EL (cell line): Measurements from ENCODE around the gene SLC13A1.
"Not testable (repeated sequence)": the region's sequence is repeated elsewhere in the genome, so short reads cannot be mapped to it uniquely, and the experiment has no call there.

ENCODE experiments used
- DNase-seq: peaks from one replicate; pipeline ENCODE4 v3.0.0-alpha.2; 2016

The SLC13A1 gene, protein sequence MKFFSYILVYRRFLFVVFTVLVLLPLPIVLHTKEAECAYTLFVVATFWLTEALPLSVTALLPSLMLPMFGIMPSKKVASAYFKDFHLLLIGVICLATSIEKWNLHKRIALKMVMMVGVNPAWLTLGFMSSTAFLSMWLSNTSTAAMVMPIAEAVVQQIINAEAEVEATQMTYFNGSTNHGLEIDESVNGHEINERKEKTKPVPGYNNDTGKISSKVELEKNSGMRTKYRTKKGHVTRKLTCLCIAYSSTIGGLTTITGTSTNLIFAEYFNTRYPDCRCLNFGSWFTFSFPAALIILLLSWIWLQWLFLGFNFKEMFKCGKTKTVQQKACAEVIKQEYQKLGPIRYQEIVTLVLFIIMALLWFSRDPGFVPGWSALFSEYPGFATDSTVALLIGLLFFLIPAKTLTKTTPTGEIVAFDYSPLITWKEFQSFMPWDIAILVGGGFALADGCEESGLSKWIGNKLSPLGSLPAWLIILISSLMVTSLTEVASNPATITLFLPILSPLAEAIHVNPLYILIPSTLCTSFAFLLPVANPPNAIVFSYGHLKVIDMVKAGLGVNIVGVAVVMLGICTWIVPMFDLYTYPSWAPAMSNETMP

DNA sequence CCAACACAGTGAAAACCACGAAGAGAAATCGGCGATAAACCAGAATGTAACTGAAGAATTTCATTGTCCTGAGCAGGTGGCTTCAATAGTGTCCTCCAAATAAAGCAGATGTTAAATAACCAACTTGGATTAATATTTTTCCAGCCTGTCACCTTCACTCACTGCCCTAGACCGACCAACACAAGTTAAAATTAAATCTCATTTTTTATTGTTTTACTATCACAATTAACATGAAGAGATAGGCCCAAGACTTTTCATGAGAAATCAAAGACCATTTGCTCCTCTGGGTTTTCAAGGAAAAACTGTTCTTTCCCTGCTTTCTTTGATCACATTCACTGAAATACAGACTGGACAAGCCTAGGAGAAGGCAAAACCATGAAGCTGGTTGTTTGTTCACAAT lies at the start of gene SLC13A1:
Gene SLC13A1, minus strand, starts transcription at position 87 of the 400 bp plus-strand sequence. Its CDS starts 23 bp downstream, at position 64.
- DNase-seq, result no peak

DNA sequence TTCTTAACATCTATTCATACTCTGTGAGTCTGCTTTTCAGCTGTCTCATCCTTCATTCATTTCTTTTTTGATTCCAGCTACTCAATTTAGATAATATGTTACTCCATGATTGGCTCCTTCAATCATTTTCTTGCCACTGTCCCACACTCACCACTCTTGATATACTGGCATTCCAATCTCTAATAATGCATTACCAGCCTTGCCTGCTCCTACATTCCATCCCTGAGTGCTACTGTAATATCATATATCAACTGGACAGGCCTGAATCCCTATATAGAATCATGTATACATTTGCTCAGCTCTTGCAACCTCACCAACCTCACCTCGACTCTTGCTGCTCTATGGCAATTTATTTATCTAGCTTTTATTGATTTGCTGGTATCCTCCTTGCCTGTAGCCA lies 45.0 kb upstream of the SLC13A1 start:
- no peak for DNase-seq

DNA sequence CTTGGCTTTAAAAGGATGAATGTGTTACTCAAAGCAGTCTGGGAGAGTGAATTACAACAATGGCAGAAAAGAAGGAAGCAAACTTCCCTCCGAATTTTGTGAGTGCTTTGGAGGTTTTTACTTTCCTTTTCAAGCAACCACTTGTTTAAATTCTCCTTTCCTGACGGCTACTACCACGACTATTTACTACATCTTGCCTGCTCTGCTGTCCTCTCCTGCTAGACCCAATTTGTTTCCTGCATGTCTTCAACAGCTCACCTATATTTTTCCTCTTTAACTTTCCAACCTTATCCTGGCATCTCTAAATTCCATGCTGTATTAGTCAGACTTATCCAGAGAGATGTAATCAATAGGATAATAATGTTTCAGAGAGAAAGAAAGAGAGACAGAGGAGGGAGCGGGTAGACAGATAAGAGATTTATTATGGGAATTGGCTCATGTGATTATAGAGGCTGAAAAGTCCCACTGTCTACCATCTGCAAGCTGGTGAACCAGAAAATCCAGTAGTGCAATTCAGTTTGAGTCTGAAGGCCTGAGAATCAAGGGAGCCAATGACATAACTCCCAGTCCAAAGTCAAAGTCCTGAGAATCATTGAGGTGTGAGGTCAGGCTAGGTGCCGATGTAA lies 42.8 kb upstream of the SLC13A1 start:
- DNase-seq, result no peak

DNA sequence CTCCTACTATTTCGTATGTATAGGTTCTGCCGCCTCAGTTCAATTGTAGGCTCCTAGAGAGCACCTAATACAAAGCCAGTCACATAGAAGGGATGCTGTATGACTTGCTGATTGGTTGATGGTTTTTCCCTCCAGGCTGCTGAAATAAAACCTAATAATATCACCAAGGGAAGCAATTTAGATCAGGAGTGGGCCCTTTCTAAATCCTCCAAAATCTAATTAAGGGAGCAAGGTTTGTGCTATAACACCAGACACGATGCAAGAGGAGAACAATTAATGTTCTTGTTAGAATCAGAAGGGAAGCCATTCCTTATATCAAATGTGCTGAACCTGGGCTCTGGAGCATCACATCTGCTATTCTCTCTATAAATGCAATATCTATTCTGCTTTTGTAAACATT lies 42.0 kb upstream of the SLC13A1 start:
- no peak for DNase-seq

DNA sequence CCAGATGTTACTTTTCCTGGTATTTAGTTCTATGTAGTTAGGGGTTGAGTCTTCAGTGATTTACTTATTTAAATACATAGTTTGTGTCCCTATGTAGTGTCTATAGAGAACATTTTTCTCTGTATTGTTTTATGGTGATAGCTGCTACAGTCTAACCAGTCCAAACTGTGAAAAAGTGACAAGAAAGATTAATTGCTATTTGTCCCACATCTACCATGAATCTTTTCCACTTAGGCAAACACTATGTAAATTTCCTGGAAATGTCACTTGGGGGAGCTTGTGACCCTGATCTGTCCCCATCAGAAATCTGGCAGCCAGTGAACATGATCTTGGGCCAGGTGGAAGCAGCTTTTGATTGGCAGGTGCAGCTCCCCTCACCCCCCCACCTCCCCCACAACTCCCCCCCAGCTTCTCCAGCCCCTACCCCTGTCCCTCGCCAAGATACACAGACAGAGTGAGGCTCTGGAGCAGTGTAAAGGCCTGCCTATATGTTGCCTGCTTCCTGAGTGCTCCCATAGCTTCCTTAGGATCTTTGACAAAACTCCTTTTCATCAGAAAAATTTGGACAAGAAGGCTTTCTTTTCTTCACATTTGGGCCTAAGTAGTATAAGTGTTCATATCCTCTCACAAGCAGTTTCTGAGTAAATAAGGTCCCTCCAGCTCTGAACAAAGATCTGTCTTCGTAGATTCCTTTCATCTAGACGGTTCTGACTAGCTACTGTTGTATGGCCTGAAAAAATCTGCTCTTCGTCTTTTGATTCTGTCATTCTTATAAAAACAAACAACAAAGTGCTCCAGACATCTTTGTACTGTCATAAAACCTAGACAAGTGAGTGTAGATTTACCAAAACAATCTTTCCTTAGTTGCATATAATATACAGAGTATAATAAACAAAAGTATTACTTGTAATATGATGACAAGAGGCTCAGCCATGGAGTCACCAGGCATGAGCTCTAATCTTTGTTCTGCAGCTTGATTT lies 31.5 kb upstream of the SLC13A1 start:
- no peak for DNase-seq

DNA sequence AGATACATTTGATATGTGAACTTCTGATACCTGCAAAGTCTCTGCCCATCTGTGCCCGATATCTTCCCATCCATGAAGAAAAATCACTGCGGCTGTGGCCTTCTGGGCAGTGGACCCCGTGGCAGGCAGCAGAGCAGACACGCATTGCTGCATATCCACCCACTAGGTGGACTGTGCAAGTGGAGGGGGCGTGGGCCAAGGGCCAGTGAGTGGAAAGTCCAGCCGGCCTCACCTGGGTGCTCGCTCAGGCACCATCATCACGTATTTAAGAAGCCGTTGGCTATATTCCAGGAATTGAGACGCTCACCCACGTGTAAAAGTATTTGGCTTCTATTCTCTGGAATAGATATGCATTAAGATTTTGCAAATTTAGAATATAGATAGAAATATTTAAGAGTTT lies 30.8 kb upstream of the SLC13A1 start:
- no peak for DNase-seq

DNA sequence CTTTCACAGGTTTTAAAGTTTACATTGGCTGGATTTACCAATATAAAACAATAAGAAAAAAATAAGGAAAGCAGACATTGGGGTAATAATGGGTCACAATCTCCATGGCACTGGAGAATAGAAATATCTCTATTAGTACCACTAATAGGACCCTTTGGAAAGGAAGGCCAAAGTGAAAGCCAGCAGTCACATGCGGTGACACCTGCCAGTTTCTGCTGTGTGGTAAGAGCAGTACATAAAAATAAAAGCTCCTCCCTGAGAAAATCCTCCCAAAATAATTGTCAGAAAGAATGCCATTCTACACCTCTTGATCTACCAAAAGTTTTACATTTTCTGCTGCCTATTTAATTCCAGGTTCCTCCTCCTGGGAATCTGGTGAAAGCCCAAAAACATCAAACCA lies 30.4 kb upstream of the SLC13A1 start:
- DNase-seq, result no peak

DNA sequence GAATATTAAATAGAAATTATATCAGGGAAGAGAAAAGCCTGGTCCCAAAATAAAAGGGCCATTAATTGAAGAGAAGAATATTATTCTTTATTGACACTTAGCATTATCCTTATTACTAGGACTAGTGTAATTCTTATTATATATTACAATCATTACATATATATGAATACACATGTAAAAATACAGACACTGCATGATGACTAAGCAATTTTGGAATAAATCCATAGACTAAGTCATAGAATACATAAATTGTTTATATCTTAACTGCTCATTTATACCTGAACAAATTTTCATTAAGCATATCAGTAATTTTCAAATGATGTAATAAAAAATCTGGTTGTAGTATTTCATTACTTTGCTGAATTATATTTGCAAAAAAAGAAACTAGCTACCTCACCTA lies 29.7 kb upstream of the SLC13A1 start:
- no peak for DNase-seq

DNA sequence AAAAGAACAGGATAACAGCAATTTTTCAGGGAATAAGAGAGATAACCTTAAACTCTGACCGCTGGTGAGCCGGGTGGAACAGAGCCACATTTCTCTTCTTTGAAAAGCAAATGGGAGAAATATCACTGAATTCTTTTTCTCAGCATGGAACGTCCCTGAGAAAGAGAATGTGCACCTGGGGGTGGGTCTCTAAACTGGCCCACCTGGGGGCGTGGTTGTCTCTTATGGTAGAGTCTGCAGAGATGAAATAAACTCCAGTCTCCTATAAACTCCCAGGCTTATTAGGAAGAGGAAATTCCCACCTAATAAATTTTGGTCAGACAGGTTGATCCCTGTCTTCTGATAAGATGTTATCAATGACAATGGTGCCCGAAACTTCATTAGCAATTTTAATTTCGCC lies 27.9 kb upstream of the SLC13A1 start:
- not testable (repeated sequence) for DNase-seq

DNA sequence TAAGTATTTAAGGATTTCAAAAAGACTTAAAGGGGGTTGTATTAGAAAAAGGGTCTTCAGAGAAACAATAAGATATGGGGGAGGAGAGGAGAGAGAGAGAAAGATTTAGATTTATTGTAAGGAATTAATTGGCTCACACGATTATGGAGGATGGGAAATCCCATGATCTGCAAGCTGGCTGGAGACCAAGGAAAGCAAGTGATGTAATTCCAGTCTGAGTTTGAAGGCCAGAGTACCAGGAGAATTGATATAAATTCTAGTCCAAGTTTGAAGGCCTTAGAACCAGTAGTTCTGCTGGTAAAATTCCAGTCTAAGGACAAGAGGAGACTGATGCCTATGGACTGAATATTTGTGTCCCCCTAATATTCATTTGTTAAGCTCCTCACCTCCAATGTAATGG lies 20.6 kb upstream of the SLC13A1 start:
- no peak for DNase-seq

DNA sequence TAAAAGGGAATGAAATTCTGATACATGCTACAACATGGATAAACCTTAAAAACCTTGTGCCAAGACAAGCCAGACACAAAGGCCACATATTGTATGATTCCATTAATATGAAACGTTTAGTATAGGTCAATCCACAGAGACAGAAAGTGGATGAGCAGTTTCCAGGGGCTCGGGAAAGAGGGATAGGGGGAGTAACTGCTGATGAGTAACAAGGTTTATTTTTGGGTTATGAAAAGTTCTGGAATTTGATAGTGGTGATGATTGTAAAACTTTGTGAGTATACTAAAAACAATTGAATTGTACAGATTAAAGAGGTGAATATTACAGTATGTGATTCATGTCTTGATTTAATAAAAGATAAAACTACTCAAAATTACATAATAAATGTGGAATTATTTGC lies 19.1 kb upstream of the SLC13A1 start:
- no peak for DNase-seq

DNA sequence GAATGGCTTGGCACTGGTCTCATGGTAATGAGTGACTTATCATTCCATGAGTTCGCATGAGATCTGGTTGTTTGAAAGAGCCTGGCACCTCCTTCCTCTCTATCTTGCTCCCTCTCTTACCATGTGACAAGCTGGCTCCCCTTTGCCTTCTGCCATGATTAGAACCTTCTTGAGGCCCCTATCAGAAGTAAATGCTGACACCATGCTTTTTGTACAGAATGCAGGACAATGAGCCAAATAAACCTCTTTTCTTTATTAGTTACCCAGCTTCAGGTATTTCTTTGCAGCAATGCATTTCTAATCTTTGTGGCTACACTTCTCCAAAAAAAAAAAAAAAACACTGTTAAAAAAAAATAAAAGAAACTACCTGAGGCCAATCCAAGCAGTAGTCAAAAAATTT lies 17.1 kb upstream of the SLC13A1 start:
- no peak for DNase-seq

DNA sequence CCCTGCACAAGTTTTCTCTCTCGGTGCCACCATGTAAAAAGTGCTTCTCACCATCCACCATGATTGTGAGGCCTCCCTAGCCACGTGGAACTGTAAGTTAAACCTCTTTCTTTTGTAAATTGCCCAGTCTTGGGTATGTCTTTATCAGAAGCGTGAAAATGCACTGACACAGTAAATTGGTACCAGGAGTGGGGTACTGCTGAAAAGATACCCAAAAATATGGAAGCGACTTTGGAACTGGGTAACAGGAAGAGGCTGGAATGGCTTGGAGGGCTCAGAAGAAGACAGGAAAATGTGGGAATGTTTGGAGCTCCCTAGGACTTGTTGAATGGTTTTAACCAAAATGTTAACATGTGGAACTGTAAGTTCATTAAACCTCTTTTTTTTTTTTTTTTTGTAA lies 15.6 kb upstream of the SLC13A1 start:
- DNase-seq, result no peak

DNA sequence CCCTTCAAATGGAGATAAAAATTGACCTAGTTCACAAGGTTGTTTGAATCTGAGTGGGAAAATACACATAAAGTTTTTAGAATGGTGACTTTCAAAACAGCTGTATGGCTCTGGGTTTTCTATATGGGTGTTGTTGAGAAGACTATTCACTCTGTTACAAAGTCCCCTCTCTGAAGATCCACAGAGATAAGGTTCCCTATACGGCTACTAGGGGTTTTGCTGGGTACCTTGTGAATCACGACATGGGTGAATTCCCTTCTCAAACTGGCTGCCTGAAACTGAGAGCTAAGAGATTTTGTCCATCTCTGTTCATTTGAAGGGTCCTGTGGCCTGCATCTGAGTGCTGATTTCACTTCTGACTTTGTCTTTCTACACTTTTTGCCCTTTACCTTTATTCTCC lies 11.8 kb upstream of the SLC13A1 start:
- no peak for DNase-seq

DNA sequence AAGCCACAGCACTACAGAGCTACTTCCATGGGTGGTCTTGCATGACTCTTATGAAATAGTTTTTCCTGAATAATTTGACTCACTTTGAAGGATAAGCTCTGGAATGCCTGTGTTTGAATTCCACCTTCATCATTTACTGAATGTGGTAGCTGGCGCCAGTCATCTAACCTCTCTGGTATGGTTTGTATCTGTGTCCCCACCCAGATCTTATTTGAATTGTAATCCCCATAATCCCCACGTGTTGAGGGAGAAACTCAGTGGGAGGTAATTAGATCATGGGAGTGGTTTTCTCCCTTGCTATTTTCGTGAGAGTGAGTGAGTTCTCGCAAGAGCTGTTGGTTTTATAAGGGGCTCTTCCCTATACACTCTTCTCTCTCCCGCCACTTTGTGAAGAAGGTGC lies 11.2 kb upstream of the SLC13A1 start:
- no peak for DNase-seq

DNA sequence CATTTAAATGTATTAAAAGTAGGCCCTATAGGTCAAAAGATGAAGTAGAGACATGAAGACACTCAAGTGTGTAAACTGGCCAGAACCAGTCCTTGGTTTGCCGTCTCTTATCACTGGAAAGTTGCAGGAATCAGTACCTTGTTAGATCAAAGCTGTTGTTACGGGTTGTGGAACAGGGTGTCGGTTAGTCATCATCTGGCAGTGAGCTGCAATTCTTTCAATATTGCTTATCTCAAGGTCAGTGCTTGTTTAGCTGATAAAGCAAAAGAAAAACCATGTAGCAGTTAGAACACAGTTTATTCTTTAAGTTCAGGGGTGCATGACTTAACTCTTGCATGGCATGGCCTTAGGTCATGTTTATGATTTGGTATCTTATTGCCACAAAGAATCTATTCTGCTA lies 10.0 kb upstream of the SLC13A1 start:
- no peak for DNase-seq

DNA sequence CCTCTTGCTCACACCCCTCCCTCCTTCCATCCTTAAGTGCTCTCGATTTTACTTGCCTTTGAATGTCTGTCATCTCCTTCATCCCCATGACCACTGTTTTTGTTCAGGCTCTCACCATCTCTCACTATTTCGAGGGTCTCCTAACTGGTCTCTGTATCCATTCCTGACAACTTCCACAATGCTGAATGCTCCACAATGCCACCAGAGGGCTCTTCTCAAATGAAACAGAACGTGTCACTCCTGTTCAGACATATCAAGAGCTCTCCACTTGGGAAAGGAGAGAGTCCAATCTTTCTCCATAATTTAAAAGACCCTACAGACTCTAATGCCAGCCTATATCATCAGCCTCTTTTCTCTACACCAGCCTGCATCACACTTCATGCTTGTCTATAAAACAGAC lies 9.0 kb upstream of the SLC13A1 start:
- no peak for DNase-seq

DNA sequence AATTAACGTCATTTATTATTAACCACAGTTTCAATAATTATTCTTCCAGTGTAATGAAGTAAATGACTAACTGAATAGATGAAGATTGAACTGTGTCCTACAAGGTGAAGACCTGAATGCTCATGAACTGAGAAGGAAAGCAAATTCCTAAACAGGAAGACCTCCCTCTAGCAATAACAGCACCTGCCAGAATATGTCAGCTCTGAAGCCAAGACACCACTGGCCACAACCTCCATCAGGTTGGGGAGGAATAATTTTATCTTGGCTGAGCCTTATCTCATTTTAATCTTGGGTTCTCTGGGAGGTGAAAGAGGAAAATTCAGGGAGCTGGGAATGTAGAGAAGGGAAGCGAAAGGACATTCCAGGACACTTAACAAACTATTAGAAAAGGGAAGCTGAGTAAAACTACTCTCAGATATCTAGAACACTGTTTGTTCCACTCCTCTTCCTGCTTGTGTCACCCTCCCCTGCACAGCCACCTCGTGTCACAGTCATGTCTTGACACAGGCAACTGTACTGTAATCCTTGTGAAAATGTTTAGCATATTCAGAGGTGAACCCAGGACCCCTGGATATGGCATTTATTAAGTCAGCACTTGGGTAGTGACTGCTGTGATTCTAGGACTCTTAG lies 4.6 kb upstream of the SLC13A1 start:
- DNase-seq, result no peak

DNA sequence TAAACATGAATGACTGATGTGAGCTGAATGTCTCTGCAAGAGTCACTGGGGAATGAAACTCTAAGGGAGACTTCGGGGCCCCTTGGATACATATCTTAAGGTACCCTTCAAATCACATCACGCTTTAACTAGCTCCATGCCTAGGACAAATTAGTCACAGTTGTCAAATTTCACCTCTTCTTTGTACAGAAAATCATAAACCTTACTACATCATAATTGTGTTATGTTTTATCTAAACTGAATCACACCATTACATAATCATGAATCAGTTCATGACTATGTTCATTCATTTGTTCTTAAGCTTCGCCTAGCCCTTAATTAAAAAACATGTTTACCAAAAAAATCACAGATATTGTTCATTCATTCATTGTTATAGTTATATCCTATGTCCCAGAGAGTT lies 2.1 kb upstream of the SLC13A1 start:
- DNase-seq, result no peak

DNA sequence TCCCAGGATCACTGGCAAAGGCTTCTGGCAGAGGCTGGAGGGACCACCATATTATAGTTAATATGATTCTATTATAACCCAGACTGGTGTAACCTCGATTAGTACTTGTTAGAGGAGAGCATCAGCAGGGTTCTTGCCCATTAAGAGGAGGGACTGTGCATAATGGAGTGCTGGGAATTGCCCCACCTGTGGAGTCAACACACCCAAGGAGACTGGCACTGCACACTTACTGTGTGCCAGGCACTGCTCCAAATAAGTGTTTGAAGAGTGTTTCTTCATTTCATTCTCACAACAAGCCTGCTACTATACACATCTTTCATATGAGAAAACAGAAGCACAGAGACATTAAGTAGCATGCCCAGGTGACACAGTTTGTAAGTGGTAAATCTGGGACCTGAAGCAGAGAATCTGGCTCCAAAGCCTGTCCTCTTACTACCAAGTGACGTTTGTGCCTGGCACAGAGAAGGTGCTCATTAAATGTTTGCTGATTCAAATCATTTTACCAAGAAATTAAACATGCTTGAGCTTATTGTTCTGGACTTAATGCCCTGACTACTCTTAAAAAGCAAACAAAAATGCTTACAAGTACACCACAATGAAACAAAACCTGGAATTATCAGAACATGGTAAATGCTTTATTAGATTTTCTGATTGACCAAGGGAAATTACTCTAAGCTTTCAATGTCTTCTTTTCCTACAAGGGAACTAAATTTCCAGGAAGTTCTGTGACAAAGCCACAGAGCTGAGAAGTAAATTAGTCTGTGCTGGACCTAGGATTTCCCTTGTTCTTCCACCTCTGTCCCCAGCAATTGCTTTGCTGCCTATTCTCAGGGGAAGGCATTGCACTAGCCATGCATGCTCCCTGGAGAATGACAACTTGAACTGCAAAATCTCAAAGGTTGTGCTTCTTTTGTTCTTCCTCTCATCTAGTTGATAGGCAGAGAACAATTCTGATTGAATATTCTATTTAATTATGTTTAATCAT lies 809 bp downstream of the SLC13A1 start:
- no peak for DNase-seq

DNA sequence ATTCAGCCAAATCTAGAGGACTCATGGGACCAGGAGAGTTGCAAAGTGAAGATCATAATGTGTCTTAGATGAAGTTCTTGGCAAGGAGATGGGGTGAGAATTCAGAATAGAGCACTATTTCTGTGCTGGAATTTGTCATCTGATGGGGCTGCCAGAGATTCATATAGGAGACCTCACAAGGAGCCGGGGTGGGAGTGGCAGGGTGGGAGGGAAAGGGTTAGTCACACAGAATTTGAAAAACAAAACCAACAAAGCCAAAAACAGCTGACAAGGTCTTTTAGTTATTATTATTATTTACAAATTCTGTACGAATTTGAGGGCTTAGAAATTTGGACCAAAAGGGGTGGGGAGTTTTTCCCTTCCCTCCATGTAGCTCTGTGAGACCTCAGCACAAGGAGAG lies 1.7 kb downstream of the SLC13A1 start:
- DNase-seq, result no peak
